GM19467 (cell line): ENCODE data around the gene IFNA1.
A peak's percentile ranks its signal among the peaks of the same experiment; 100 is the strongest.
"Not testable (repeated sequence)": the region's sequence is repeated elsewhere in the genome, so short reads cannot be mapped to it uniquely, and the experiment has no call there.

Source experiments
- ATAC-seq: cut with Tn5 transposase; IDR thresholded peaks from one replicate; pipeline ENCODE4 v1.9.1; 2021; ENCODE audit warnings: mild to moderate bottlenecking, moderate library complexity; ENCODE audit not compliant: unreplicated experiment

Gene IFNA1

GRCh38 chr9:21440139-21440538 lies at the start of gene IFNA1:
IFNA1 (plus strand) TSS chr9:21440439; CDS start chr9:21440508, 69 bp downstream.
- ATAC-seq: no peak

GRCh38 chr9:21392270-21392669 lies 48.0 kb upstream of the IFNA1 start:
- peak; percentile 86 for ATAC-seq

- peak; percentile 60 for ATAC-seq
Measured at GRCh38 chr9:21395778-21396717, 44.2 kb upstream of the IFNA1 start.

- no peak for ATAC-seq
Measured at GRCh38 chr9:21398955-21399489, 41.2 kb upstream of the IFNA1 start.

GRCh38 chr9:21399956-21400355 lies 40.3 kb upstream of the IFNA1 start:
- no peak for ATAC-seq

- peak; percentile 65 for ATAC-seq
Measured at GRCh38 chr9:21402386-21403251, 37.6 kb upstream of the IFNA1 start.

- ATAC-seq: no peak
Measured at GRCh38 chr9:21404146-21404545, 36.1 kb upstream of the IFNA1 start.

GRCh38 chr9:21408817-21409216 lies 31.4 kb upstream of the IFNA1 start, which contains the start of gene IFNA8:
IFNA8 (plus strand) TSS chr9:21409117; CDS start chr9:21409177, 60 bp downstream.
- no peak for ATAC-seq

- ATAC-seq: no peak
Measured at GRCh38 chr9:21412107-21412506, 28.1 kb upstream of the IFNA1 start.

- ATAC-seq: no peak
Measured at GRCh38 chr9:21413151-21413550, 27.1 kb upstream of the IFNA1 start.

- ATAC-seq: no peak
Measured at GRCh38 chr9:21413624-21414023, 26.6 kb upstream of the IFNA1 start.

- no peak for ATAC-seq
Measured at GRCh38 chr9:21414220-21414940, 25.9 kb upstream of the IFNA1 start.

GRCh38 chr9:21415493-21416267 lies 24.6 kb upstream of the IFNA1 start:
- ATAC-seq: no peak

- ATAC-seq: no peak
Measured at GRCh38 chr9:21428235-21428634, 12.0 kb upstream of the IFNA1 start.

GRCh38 chr9:21429191-21429590 lies 11.0 kb upstream of the IFNA1 start:
- no peak for ATAC-seq

GRCh38 chr9:21432672-21433425 lies 7.4 kb upstream of the IFNA1 start:
- peak; percentile 61 for ATAC-seq

GRCh38 chr9:21434202-21435014 lies 5.8 kb upstream of the IFNA1 start:
- ATAC-seq: no peak

- not testable (repeated sequence) for ATAC-seq
Measured at GRCh38 chr9:21435015-21435383, 5.2 kb upstream of the IFNA1 start.
